A673 (cell line): ENCODE data around the gene TAS2R3. TPM values are rescaled to one million over a fixed set of nuclear protein-coding genes. Genes with fewer than 3 reads are reported as not detected.

Experiments
- BruUV-seq: library from RNA; stranded (reverse); fragments of 400-500 nt; replicated peaks from 2 replicates; lab custom pipeline; 2021; lab: Mats Ljungman, UMichigan
- CTCF ChIA-PET: fragments of 300-600 bp; sonication (Branson Sonifier 250); formaldehyde crosslinking; loops from one replicate; lab custom pipeline; 2022; ENCODE audit warnings: antibody characterized with exemption; lab: Charles Lee
- POLR2A ChIA-PET: fragments of 300-600 bp; sonication (Branson Sonifier 250); formaldehyde crosslinking; loops from one replicate; lab custom pipeline; 2022; ENCODE audit warnings: antibody characterized with exemption; ENCODE audit not compliant: low non-redundant PET; lab: Charles Lee
- DNase-seq: peaks from one replicate; pipeline ENCODE4 v3.0.0-alpha.2; 2015; ENCODE audit warnings: low spot score
- H3K27ac ChIP-seq: fragments of 200-600 bp; sonication (generic); 2 replicates; pipeline ENCODE4 v1.5.1; 2016; ENCODE audit warnings: mixed run types, low read depth, mild to moderate bottlenecking, mixed read lengths, antibody characterized with exemption, low read length; ENCODE audit not compliant: poor library complexity, severe bottlenecking
- H3K27me3 ChIP-seq: fragments of 200-600 bp; sonication (generic); replicated peaks from 2 replicates; pipeline ENCODE4 v1.6.1; 2017; ENCODE audit warnings: mixed run types, low read depth, mild to moderate bottlenecking, mixed read lengths, antibody characterized with exemption, low read length; ENCODE audit not compliant: insufficient read depth, poor library complexity
- H3K36me3 ChIP-seq: fragments of 200-600 bp; sonication (generic); 2 replicates; pipeline ENCODE4 v1.6.1; 2016; ENCODE audit warnings: mixed run types, mild to moderate bottlenecking, mixed read lengths, antibody characterized with exemption, low read length; ENCODE audit not compliant: insufficient read depth, poor library complexity, severe bottlenecking
- H3K4me1 ChIP-seq: fragments of 200-600 bp; sonication (generic); 2 replicates; pipeline ENCODE4 v1.6.1; 2017; ENCODE audit warnings: mixed run types, mild to moderate bottlenecking, mixed read lengths, antibody characterized with exemption, low read length; ENCODE audit not compliant: insufficient read depth, poor library complexity, severe bottlenecking
- H3K4me3 ChIP-seq: fragments of 200-600 bp; sonication (generic); 2 replicates; pipeline ENCODE4 v1.5.1; 2016; ENCODE audit warnings: low read depth, mixed run types, mild to moderate bottlenecking, mixed read lengths, low read length; ENCODE audit not compliant: poor library complexity, severe bottlenecking
- H3K9me3 ChIP-seq: fragments of 200-600 bp; sonication (generic); 2 replicates; pipeline ENCODE4 v1.6.1; 2016; ENCODE audit warnings: mixed run types, low read depth, mild to moderate bottlenecking, mixed read lengths, antibody characterized with exemption, low read length; ENCODE audit not compliant: poor library complexity, severe bottlenecking
- CTCF ChIP-seq: fragments of 300-800, 200-600 bp; sonication (generic); conservative IDR thresholded peaks from 2 replicates; pipeline ENCODE4 v1.5.1; 2017; ENCODE audit warnings: low read depth, mild to moderate bottlenecking, antibody characterized with exemption, low read length, moderate library complexity, mixed read lengths
- EZH2 ChIP-seq: fragments of 200-600 bp; sonication (generic); IDR thresholded peaks from 2 replicates; pipeline ENCODE4 v1.6.1; 2017; ENCODE audit warnings: borderline replicate concordance, low read depth, mild to moderate bottlenecking, mixed read lengths, antibody characterized with exemption, low read length; ENCODE audit not compliant: poor library complexity, severe bottlenecking
- intact Hi-C: fragments of 100-400 bp; cut with micrococcal nuclease; formaldehyde crosslinking; loops from one replicate; pipeline ENCODE4 v1.10.0; 2022; ENCODE audit not compliant: unreplicated experiment
- total RNA-seq: library from RNA; stranded (reverse); gene quantifications from 2 replicates; pipeline ENCODE4 v1.2.3, GENCODE V29; 2021

The TAS2R3 gene
- total RNA-seq, 1 experiment from 2014 or later: 0.99 TPM

GRCh38 chr7:141729020-141729419 lies 34.9 kb upstream of the TAS2R3 start:
- CTCF ChIA-PET: no interaction called here
- Histone ChIP-seq H3K27ac (no peak overlapping the region), H3K4me3 (no peak overlapping the region), H3K27me3 (peaks cover 4% of the 10 kb centered on the region), H3K36me3 (no peaks in the 10 kb centered on the region), H3K9me3 (no peaks in the 10 kb centered on the region), H3K4me1 (no peaks in the 10 kb centered on the region)
- POLR2A ChIA-PET: no interaction called here
- TF ChIP-seq EZH2: no peak
- TF ChIP-seq CTCF: no peak
- intact Hi-C loops: no loop called here
- no TSS peak for BruUV-seq
- no peak for DNase-seq

DNA sequence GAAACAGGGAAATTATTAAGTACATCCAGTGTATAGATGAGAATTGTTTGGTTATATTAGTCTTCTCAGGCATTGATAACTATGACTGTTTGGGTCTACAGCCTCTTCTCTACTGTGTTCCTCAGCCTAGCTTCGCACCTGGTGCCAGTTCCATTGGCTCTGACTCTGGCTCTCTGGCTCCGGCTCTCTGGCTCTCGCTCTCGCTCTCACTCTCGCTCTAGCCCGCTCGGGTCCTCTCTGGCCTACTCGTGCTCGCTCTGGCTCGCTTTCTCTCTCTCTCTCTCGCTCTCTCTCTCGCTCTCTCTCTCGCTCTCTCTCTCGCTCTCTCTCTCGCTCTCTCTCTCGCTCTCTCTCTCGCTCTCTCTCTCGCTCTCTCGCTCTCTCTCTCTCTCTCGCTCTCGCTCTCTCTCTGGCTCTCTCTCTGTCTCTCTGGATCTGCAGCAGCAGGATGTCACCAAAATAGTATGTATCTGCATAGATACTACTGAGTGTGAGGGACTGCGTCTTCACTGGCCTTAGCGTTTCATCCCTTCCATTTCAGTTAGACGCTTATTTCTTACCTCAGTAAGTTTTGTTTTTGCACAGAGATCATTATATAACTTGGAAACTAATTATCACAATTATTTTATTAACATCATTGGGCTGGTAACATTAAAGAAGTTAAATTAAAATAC lies 32.3 kb upstream of the TAS2R3 start:
- intact Hi-C loops: no loop called here
- CTCF ChIA-PET: no interaction called here

DNA sequence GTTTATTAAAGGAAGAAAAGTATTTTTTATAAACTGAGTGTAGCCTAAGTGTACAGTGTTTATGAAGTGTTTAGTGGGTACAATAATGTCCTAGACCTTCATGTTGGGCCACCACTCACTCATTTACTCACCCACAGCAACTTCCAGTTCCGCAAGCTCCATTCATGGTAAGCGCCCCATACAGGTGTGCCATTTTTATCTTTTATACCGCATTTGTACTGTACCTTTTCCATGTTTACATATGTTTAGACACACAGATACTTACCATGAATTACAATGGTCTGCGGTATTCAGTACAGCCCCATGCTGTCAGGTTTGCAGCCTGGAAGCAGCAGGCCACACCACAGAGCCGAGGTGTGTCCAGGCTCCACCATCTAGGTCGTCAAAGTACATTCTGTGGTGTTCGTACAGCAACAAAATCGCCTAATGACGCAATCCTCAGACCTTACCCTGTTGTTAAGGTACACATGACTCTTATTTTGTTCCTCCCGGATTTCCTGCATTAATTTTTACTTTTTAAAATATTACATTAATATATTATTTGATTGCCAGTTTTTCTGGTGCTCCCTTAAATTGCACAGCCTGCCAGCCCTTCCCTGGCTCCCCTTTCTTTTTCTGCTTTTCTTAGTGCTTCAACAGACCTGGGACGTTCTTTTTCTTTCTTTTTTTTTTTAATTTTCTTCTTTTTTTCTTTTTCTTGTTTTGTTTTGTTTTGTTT lies 26.6 kb upstream of the TAS2R3 start:
- no peak for TF ChIP-seq CTCF
- no peak for TF ChIP-seq EZH2
- peak overlapping the region; percentile 70 for H3K27ac ChIP-seq
- peaks cover 22% of the 10 kb centered on the region for H3K36me3 ChIP-seq
- BruUV-seq: TSS peak; percentile 89
- H3K27me3 ChIP-seq: no peaks in the 10 kb centered on the region
- H3K4me3 ChIP-seq: peak overlapping the region; percentile 66
- H3K4me1 ChIP-seq: peaks cover 15% of the 10 kb centered on the region
- DNase-seq: peak; percentile 7
- CTCF ChIA-PET: interaction anchor here (0.7 to 1.1 kb wide), 2 partner anchors 9 to 83 kb away, joined by 3 to 10 read pairs; no protein-coding TSS in a partner anchor
- POLR2A ChIA-PET: no interaction called here
- intact Hi-C loops: loop anchor here (5.0 kb wide), 1 partner anchor 35 kb away; the partner anchor contains the start of gene DENND11
- H3K9me3 ChIP-seq: no peaks in the 10 kb centered on the region

More for the DNA sequence above, 32.3 kb upstream of the TAS2R3 start:
- no peaks in the 10 kb centered on the region for H3K4me1 ChIP-seq
- no peak overlapping the region for H3K27ac ChIP-seq
- no peaks in the 10 kb centered on the region for H3K9me3 ChIP-seq
- no peak overlapping the region for H3K4me3 ChIP-seq
- no peak for TF ChIP-seq CTCF
- no peak for TF ChIP-seq EZH2
- H3K27me3 ChIP-seq: peaks cover 4% of the 10 kb centered on the region
- POLR2A ChIA-PET: no interaction called here
- no peaks in the 10 kb centered on the region for H3K36me3 ChIP-seq
- BruUV-seq: no TSS peak
- DNase-seq: no peak
